Activated T-helper 2 cell treated with anti-CD3 and anti-CD28 coated beads, Interferon-gamma antibody, Interleukin-2, Interleukin-4, amounts not matched to agents 10 μg/mL and 5 μg/mL and 100 μg/mL, durations not matched to agents 14 hours and 24 hours and 36 hours (primary cell): ENCODE measurements around the gene ZNF385B. TPM values are rescaled to one million over a fixed set of nuclear protein-coding genes. Genes with fewer than 3 reads are reported as not detected.

Experiments
- DNase-seq: peaks from one replicate; pipeline ENCODE4 v3.0.0; 2021; ENCODE audit warnings: low spot score
- H3K27ac Mint-ChIP-seq: one replicate; pipeline ENCODE4 v1.8.0; 2021; ENCODE audit warnings: mixed read lengths
- H3K27me3 Mint-ChIP-seq: one replicate; pipeline ENCODE4 v1.8.0; 2021; ENCODE audit warnings: low read depth, mixed read lengths
- H3K36me3 Mint-ChIP-seq: one replicate; pipeline ENCODE4 v1.8.0; 2021; ENCODE audit warnings: low read depth, mixed read lengths
- H3K4me1 Mint-ChIP-seq: one replicate; pipeline ENCODE4 v1.8.0; 2021; ENCODE audit warnings: low read depth, mixed read lengths
- H3K4me3 Mint-ChIP-seq: one replicate; pipeline ENCODE4 v1.8.0; 2021; ENCODE audit warnings: low read depth, mild to moderate bottlenecking, moderate library complexity, mixed read lengths
- H3K9me3 Mint-ChIP-seq: one replicate; pipeline ENCODE4 v1.8.0; 2021; ENCODE audit warnings: mixed read lengths
- intact Hi-C: fragments of 100-400 bp; cut with micrococcal nuclease; formaldehyde crosslinking; loops from one replicate; pipeline ENCODE4 v1.15.1; 2023
- total RNA-seq: library from RNA; stranded (reverse); gene quantifications from 2 replicates; pipeline ENCODE4 v1.2.3, GENCODE V29; 2022

The ZNF385B gene
- total RNA-seq, 1 donor from 2014 or later: not detected

DNA sequence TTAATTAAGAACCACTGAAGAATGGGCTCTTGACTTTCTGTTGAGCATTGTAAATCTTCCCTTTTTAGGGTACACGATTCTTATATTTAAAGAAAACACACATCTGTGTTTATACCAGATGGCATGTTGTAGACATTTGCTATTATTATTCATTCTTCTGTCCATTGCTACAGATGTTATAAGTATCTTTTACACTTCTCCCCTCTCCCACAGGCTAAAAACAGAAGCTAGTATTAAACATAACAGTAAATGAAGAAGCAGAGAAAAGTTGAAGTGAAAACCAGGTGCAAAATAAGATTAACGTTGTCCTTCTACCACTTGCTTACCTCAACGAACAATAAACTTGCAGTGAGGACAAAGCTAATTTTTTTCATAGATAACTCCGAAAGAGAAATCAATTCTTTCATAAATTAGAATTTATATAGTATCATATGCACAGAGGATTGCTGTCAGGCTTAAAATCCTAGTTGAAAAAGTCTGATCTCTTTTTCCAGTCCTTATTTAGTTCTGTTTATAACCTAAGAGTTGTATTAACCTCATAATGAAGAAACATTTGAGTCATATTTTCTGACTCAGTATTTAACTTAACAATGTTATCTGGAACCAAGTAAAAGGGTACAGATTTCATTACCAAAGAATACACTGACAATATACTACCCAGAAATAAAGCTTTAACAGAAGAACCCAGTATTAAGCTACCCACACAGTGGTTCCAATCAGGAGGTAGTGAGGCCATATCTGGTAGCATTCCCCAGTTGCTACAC, 16.4 kb upstream of the ZNF385B start:
- H3K36me3 Mint-ChIP-seq: no peaks in the 10 kb centered on the region
- no peak overlapping the region for H3K27ac Mint-ChIP-seq
- DNase-seq: no peak
- no peak overlapping the region for H3K4me3 Mint-ChIP-seq
- H3K4me1 Mint-ChIP-seq: no peaks in the 10 kb centered on the region
- H3K9me3 Mint-ChIP-seq: no peaks in the 10 kb centered on the region
- H3K27me3 Mint-ChIP-seq: peaks cover 7% of the 10 kb centered on the region
- intact Hi-C loops: no loop called here

DNA sequence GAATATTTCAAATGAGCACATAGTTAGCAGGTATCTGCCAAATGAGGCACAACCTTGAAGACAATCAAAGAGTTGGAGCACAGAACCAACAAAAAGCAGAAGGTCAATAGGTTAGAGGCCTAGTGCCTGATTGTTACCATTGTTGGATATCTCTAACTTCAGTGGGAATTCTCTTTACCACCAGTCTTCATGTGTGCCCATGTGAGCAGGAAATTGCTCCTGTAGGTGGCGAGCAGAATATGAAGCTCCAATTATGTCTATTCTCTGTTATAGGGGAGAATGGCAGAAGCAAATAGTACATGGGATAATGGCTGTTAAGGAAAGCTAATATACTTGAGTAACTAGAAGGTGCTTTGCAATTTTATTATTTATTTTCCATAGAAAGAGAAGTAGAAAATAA, 14.9 kb upstream of the ZNF385B start:
- Mint-ChIP-seq H3K4me1 (no peaks in the 10 kb centered on the region), H3K4me3 (no peak overlapping the region), H3K9me3 (no peaks in the 10 kb centered on the region), H3K27me3 (peaks cover 6% of the 10 kb centered on the region), H3K36me3 (no peaks in the 10 kb centered on the region), H3K27ac (no peak overlapping the region)
- intact Hi-C loops: no loop called here
- DNase-seq: no peak

DNA sequence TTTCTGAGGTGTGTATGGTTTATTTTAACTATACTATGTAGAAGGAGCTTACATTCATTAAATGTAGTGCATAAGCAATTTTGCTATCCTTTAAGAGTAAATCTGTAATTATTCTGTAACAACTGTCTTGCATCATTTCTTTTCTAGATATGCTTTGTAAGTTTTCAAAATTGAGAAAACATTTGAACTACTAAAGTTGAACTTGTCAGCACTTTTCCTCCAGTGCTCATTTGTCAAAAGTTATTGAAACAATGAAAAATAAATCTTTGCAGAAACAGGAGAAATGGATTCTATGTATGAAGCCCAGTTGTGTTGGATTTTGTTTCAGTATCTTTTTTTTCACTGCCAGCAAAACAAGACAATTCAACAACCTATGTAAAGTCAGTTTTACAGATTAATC, 14.5 kb upstream of the ZNF385B start:
- intact Hi-C loops: no loop called here
- H3K4me1 Mint-ChIP-seq: no peaks in the 10 kb centered on the region
- no peak overlapping the region for H3K27ac Mint-ChIP-seq
- H3K9me3 Mint-ChIP-seq: no peaks in the 10 kb centered on the region
- H3K36me3 Mint-ChIP-seq: no peaks in the 10 kb centered on the region
- peaks cover 6% of the 10 kb centered on the region for H3K27me3 Mint-ChIP-seq
- no peak overlapping the region for H3K4me3 Mint-ChIP-seq
- no peak for DNase-seq

DNA sequence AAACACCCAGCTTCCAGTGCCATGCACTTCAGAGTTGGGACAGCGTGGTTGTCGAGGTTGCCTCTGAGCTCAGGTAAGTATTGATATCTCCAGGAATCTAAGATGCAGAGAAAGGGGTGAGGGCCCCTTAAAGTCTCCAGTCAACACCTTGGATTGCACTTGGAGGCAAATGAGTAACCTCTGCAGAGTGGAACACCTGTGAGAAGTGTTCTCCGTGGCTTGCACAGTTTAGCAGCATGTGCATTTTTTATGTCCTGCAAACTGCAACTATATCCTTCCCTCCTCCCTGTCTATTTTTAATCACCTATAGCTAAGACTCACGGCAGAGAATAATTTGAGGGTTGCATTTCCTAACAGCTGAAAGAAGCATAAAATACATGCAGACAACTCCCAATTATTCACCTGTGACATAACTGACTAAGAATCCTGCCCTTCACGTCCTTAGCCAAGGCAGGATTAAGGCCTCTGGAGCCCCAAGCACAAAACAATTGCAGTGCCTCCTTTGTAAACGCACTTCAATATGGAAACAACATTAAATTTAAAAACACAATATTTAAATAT, 1.6 kb upstream of the ZNF385B start:
- H3K27me3 Mint-ChIP-seq: peaks cover 65% of the 10 kb centered on the region
- H3K4me3 Mint-ChIP-seq: no peak overlapping the region
- intact Hi-C loops: no loop called here
- H3K4me1 Mint-ChIP-seq: peaks cover 11% of the 10 kb centered on the region
- H3K27ac Mint-ChIP-seq: no peak overlapping the region
- no peaks in the 10 kb centered on the region for H3K9me3 Mint-ChIP-seq
- H3K36me3 Mint-ChIP-seq: no peaks in the 10 kb centered on the region
- DNase-seq: no peak

DNA sequence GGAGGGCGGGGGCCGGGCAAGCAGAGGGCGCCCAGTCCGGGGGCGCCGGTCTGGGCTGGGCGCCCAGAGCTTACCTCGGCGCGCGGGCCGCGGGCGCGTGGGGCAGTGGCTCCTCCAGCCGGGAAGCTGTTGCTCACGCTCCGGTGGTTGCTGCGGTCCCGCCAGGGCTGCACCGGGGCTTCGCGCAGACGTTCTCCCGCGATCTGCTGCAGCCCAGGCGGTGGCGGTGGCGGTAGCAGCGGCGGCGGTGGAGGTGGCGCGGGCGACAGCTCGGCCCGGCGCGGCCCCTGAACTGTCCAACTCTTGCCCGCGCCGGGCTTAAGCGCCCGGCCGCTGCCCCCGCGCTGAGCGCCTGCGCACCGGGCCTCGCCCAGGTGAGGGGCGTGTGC, 391 bp downstream of the ZNF385B start:
- intact Hi-C loops: no loop called here
- Mint-ChIP-seq H3K36me3 (no peaks in the 10 kb centered on the region), H3K4me1 (peaks cover 11% of the 10 kb centered on the region), H3K27ac (no peak overlapping the region), H3K4me3 (no peak overlapping the region), H3K9me3 (no peaks in the 10 kb centered on the region), H3K27me3 (peaks cover 77% of the 10 kb centered on the region)
- no peak for DNase-seq

DNA sequence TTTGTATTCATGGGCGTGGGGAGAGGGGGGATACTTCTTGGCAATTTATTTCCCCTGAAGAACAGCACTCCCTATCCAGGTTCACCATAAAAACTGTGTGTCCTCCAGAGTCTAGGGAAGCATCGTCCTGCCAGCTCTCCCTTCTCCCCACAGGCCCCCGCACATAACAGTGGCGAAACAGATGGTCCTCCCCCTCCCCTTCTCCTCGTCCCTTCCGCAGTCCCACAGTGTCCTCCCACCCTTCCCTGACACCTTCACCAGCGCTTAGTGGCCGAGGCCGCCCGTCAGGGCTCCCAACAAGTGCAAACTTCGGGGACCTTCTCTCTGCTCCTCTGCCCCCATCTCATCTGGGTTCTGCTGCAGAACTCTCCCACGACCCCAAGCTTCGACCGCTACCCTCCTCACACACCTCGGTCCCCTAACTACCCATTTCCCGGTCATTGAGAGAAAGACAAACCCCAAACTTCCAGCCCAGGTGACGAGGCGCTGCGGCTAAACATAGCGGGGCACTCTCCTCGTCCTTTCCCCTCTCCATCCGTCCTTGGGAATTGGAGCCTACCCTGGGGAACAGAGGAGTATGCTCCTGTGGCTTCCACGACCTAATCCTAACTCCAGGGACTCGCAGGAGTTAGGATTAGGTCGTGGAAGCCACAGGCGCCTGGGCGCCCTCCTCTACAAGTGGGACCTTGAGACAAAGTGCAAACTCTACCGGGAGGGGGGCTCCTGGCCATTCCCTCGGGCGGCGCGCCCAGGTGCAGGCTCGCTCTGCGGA, 971 bp downstream of the ZNF385B start:
- Mint-ChIP-seq H3K27me3 (peaks cover 74% of the 10 kb centered on the region), H3K4me3 (no peak overlapping the region), H3K9me3 (no peaks in the 10 kb centered on the region), H3K36me3 (no peaks in the 10 kb centered on the region), H3K4me1 (peaks cover 11% of the 10 kb centered on the region), H3K27ac (no peak overlapping the region)
- DNase-seq: no peak
- intact Hi-C loops: no loop called here

DNA sequence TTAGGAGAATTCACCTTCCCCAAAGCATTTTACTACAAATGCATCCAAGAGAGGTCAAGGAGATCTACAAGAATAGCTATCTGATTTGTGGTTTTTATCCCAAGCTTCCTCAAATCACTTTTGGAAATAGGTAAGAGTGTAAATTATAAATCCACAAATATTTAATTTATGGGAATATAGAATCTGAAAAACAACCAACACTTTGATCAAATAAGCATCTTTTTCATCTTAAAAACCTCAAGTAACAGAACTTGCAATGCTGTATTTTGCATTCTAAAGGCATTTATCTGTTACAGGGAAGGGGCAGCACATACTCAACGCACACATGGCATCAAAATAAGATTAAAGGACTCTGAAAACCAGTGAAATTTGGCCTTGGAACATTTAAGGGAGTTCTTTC, 1.9 kb downstream of the ZNF385B start:
- Mint-ChIP-seq H3K27ac (no peak overlapping the region), H3K27me3 (peaks cover 73% of the 10 kb centered on the region), H3K9me3 (no peaks in the 10 kb centered on the region), H3K4me3 (no peak overlapping the region), H3K36me3 (no peaks in the 10 kb centered on the region), H3K4me1 (peaks cover 11% of the 10 kb centered on the region)
- intact Hi-C loops: no loop called here
- no peak for DNase-seq

DNA sequence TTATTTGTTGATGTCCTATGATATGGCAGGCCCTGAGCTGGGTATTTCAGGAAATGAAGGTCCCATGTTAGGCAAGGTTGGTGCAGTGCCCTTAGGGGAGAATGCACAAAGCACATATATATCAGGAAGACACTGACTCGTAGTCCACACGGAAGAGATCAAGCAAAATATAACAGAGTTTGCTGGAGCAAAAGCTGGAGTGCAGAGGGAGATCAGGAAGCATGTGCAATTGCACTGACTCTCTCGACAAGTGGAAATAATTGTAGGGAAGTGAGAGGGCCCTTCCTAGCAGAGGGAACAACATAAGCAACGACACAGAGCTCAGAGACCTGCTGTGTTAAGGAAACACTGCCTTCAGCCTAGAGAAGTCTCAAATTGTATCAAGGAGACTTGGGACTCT, 4.2 kb downstream of the ZNF385B start:
- intact Hi-C loops: no loop called here
- DNase-seq: no peak
- H3K27me3 Mint-ChIP-seq: peaks cover 51% of the 10 kb centered on the region
- peaks cover 11% of the 10 kb centered on the region for H3K4me1 Mint-ChIP-seq
- H3K36me3 Mint-ChIP-seq: no peaks in the 10 kb centered on the region
- H3K4me3 Mint-ChIP-seq: no peak overlapping the region
- no peaks in the 10 kb centered on the region for H3K9me3 Mint-ChIP-seq
- no peak overlapping the region for H3K27ac Mint-ChIP-seq

DNA sequence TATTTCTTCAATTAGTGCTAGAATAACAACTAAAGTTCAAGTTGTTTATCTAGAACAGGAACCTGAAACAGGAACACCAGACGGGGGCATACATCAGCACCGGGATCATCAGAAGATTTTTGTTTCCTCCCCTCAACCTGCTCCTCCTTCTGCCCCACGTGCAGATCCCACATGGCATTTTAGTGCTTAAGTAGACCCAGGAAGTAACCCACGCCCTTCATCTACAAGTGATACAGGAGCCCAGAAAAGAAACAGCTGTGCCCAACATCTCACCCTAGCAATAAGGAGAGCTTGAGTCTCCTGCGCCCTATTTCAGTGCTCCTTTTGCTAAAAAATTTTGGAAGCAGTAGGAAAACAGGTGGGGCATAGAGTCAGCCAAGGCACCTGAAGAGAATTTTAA, 5.2 kb downstream of the ZNF385B start:
- DNase-seq: no peak
- Mint-ChIP-seq H3K36me3 (no peaks in the 10 kb centered on the region), H3K27me3 (peaks cover 43% of the 10 kb centered on the region), H3K4me1 (peaks cover 5% of the 10 kb centered on the region), H3K9me3 (no peaks in the 10 kb centered on the region), H3K27ac (no peak overlapping the region), H3K4me3 (no peak overlapping the region)
- intact Hi-C loops: no loop called here

DNA sequence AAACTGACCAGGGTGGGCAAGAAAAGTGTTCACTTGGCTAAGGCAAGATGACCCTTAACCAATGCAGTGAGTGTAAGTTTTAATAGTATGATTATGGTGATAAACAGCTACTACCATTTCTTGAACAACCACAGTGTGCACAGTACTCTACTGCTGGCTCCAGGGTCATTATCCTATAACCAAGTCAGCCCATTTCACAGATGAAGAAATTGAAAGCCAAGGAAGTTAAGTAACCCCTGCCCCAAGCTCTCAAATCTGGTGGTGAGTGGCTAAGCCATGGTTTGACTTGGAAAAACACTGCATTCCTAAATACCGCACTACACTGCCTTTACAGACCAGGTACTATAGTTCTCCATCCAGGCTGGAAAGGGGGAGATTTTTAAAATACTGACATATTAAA, 5.7 kb downstream of the ZNF385B start:
- Mint-ChIP-seq H3K4me3 (no peak overlapping the region), H3K27ac (no peak overlapping the region), H3K36me3 (no peaks in the 10 kb centered on the region), H3K9me3 (no peaks in the 10 kb centered on the region), H3K4me1 (peaks cover 5% of the 10 kb centered on the region), H3K27me3 (peaks cover 43% of the 10 kb centered on the region)
- intact Hi-C loops: no loop called here
- no peak for DNase-seq

DNA sequence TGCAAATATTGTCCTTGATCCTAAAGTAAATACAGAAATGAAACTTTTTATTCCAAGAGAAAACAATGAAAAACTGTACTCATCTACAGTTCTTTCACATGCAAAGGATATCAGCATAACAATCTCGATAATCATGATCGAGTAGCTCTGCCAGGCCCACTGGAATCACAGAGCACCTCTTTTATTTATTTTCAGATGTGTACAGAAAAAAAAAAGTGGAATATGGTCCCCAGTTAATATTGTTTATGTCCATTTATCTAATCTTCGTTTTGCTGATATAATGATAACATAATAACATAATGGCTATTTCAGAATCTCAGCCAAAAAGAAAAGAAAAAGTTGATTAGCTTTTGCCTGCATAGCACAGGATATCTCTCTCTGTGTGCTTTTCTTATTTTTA, 6.5 kb downstream of the ZNF385B start:
- Mint-ChIP-seq H3K36me3 (no peaks in the 10 kb centered on the region), H3K27ac (no peak overlapping the region), H3K27me3 (peaks cover 35% of the 10 kb centered on the region), H3K9me3 (no peaks in the 10 kb centered on the region), H3K4me3 (no peak overlapping the region), H3K4me1 (no peaks in the 10 kb centered on the region)
- intact Hi-C loops: no loop called here
- no peak for DNase-seq

DNA sequence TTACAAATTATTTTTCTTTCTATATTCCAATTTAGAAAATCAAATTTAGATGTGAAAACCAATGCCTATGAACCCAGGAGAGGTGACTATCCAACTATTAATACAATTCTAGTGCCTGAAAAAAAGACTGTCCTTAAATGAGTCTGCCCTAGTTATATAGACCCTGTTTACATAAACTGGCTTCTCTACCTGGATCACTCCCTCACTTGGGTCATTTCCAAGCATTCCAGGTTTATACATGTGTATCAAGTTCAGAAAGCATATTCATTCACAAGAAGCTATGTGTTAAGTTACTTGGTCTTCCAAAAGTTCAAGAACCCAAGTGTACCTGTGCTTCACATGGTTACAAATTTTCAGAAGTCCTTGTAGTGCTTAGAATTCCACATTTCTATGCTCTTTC, 8.3 kb downstream of the ZNF385B start:
- Mint-ChIP-seq H3K9me3 (no peaks in the 10 kb centered on the region), H3K27ac (no peak overlapping the region), H3K4me3 (no peak overlapping the region), H3K27me3 (peaks cover 20% of the 10 kb centered on the region), H3K4me1 (no peaks in the 10 kb centered on the region), H3K36me3 (no peaks in the 10 kb centered on the region)
- no peak for DNase-seq
- intact Hi-C loops: no loop called here

DNA sequence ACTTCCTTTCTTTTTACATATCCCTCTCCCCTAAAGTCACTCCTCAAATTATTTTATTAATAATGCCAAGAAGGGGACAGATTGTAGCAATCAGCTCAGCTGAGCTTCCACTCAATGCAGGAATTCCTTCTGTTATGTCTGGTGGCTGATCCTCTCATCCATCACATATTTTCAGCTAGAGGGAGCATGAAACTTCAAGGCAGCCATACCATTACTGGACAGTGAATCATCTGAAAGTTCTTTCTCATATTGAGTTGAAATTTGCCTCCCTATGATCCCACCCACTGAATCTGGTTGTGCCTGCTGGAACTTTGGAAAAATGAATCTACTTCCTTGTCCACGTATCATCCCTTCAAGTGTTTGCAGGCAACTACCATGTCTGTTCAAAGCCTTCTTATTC, 11.2 kb downstream of the ZNF385B start:
- Mint-ChIP-seq H3K36me3 (no peaks in the 10 kb centered on the region), H3K4me3 (no peak overlapping the region), H3K4me1 (no peaks in the 10 kb centered on the region), H3K27ac (no peak overlapping the region), H3K9me3 (no peaks in the 10 kb centered on the region), H3K27me3 (peaks cover 1% of the 10 kb centered on the region)
- intact Hi-C loops: no loop called here
- no peak for DNase-seq
